ENCODE data around the gene ADAT3.

DNA sequence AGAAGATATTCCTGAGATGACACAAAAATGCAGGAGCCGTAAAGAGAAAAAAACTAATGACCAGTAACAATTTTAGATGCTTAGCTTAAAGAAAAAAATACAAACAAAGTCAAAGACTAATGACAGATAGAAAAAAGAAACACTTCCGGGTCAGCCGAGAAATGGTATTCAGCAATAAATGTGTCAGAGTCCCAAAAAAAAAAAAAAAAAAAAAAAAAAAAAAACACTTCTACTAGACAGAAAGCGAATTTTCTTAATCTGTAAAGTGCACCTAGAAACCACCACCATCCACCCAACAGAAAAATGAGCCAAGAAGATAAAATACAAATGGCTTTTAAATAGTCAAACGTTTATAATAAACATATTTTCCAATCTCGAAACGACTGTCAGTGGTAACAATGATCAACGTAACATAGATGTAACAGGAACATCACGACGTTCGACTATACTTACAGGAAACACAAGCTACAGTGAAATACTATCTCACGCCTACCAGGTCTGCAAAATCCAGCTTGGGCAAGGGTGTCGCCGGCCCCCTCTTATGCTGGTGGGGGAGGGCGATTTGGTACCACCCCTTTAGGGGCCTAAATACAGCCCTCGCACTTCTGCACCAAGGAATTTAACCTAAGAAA lies 30.5 kb upstream of the ADAT3 start:
- TF ChIP-seq ELK1 (IDR thresholded peaks at IDR 0.05; ENCODE audit: borderline replicate concordance, low read depth, low read length), result no peak
- TF ChIP-seq MAZ (IDR thresholded peaks at IDR 0.05; ENCODE audit: borderline replicate concordance, low read depth, low read length), result no peak
- TF ChIP-seq, protein P1, sequence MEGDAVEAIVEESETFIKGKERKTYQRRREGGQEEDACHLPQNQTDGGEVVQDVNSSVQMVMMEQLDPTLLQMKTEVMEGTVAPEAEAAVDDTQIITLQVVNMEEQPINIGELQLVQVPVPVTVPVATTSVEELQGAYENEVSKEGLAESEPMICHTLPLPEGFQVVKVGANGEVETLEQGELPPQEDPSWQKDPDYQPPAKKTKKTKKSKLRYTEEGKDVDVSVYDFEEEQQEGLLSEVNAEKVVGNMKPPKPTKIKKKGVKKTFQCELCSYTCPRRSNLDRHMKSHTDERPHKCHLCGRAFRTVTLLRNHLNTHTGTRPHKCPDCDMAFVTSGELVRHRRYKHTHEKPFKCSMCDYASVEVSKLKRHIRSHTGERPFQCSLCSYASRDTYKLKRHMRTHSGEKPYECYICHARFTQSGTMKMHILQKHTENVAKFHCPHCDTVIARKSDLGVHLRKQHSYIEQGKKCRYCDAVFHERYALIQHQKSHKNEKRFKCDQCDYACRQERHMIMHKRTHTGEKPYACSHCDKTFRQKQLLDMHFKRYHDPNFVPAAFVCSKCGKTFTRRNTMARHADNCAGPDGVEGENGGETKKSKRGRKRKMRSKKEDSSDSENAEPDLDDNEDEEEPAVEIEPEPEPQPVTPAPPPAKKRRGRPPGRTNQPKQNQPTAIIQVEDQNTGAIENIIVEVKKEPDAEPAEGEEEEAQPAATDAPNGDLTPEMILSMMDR (conservative IDR thresholded peaks at IDR 0.05; ENCODE audit: low read depth, low read length), result no peak
- no peak for TF ChIP-seq RCOR1 (IDR thresholded peaks at IDR 0.05; ENCODE audit: insufficient replicate concordance, low read length)
- no peak for TF ChIP-seq BHLHE40 (IDR thresholded peaks at IDR 0.05; ENCODE audit: low read depth, low read length)
- TF ChIP-seq USF2 (IDR thresholded peaks at IDR 0.05; ENCODE audit: low read depth, low read length), result no peak
- TF ChIP-seq RAD21 (IDR thresholded peaks at IDR 0.05; ENCODE audit: low read length), result no peak
- TF ChIP-seq MAFK (IDR thresholded peaks at IDR 0.05; ENCODE audit: low read depth, low read length), result no peak
- TF ChIP-seq POLR2A (IDR thresholded peaks at IDR 0.05; ENCODE audit: low read depth, low read length), result no peak
- no peak for TF ChIP-seq RFX5 (IDR thresholded peaks at IDR 0.05; ENCODE audit: low read depth, low read length)
- no peak for TF ChIP-seq MXI1 (IDR thresholded peaks at IDR 0.05; ENCODE audit: borderline replicate concordance, low read depth, low read length)
- no peak for TF ChIP-seq CEBPB (IDR thresholded peaks at IDR 0.05; ENCODE audit: low read depth, low read length)
- TF ChIP-seq NFE2L2 (IDR thresholded peaks at IDR 0.05; ENCODE audit: low read depth, low read length), result no peak
- no peak for TF ChIP-seq SMC3 (IDR thresholded peaks at IDR 0.05; ENCODE audit: low read depth, low read length)

All from IMR-90 (cell line).